ENCODE measurements around the gene INHBA. TPM values are rescaled to one million over a fixed set of nuclear protein-coding genes. Genes with fewer than 3 reads are reported as not detected.

The INHBA gene
- total RNA-seq, 1 donor from 2014 or later = 0.34 TPM

DNA sequence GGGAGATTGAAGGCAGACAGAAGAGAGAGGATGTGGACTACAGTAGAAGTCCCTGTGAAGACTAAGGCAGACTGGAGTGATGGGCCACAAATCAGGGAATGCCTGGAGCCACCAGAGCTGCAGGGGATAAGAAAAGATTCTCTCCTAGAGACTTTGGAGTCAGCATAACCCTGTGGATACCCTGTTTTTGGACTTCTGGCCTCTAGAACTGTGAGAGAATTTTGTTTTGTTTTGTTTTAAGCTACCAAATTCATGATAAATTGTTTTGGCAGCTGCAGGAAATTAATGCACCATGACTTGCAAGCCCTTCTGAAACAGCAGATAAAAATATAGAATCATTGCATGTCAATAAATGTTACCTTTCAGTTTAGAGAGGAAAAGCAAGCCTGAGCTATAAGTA, 41.3 kb downstream of the INHBA start:
- Mint-ChIP-seq H3K9me3 (ENCODE audit: low read depth) (no peaks in the 10 kb centered on the region), H3K27ac (no peak overlapping the region), H3K4me3 (ENCODE audit: low read depth) (no peak overlapping the region), H3K4me1 (ENCODE audit: low read depth) (no peaks in the 10 kb centered on the region), H3K36me3 (ENCODE audit: insufficient read depth) (no peaks in the 10 kb centered on the region), H3K27me3 (no peaks in the 10 kb centered on the region)
- no peak for DNase-seq (ENCODE audit: low spot score, unreplicated experiment)
- TF ChIP-seq CTCF (IDR thresholded peaks at IDR 0.05; ENCODE audit: unreplicated experiment) = no peak

GRCh38 chr7:41659539-41659938, 43.4 kb downstream of the INHBA start:
- no peaks in the 10 kb centered on the region for H3K27me3 Mint-ChIP-seq
- no peaks in the 10 kb centered on the region for H3K9me3 Mint-ChIP-seq (ENCODE audit: low read depth)
- no peak for TF ChIP-seq CTCF (IDR thresholded peaks at IDR 0.05; ENCODE audit: unreplicated experiment)
- no peak for DNase-seq (ENCODE audit: low spot score, unreplicated experiment)
- no peak overlapping the region for H3K4me3 Mint-ChIP-seq (ENCODE audit: low read depth)
- no peaks in the 10 kb centered on the region for H3K36me3 Mint-ChIP-seq (ENCODE audit: insufficient read depth)
- H3K27ac Mint-ChIP-seq = no peak overlapping the region
- no peaks in the 10 kb centered on the region for H3K4me1 Mint-ChIP-seq (ENCODE audit: low read depth)

GRCh38 chr7:41656366-41656765, 46.5 kb downstream of the INHBA start:
- H3K27me3 Mint-ChIP-seq = peaks cover 3% of the 10 kb centered on the region

GRCh38 chr7:41655426-41655825, 47.5 kb downstream of the INHBA start:
- H3K27ac Mint-ChIP-seq = no peak overlapping the region
- H3K4me3 Mint-ChIP-seq (ENCODE audit: low read depth) = no peak overlapping the region
- no peaks in the 10 kb centered on the region for H3K36me3 Mint-ChIP-seq (ENCODE audit: insufficient read depth)
- no peak for DNase-seq (ENCODE audit: low spot score, unreplicated experiment)
- TF ChIP-seq CTCF (IDR thresholded peaks at IDR 0.05; ENCODE audit: unreplicated experiment) = no peak
- H3K9me3 Mint-ChIP-seq (ENCODE audit: low read depth) = no peaks in the 10 kb centered on the region
- peaks cover 3% of the 10 kb centered on the region for H3K27me3 Mint-ChIP-seq
- no peaks in the 10 kb centered on the region for H3K4me1 Mint-ChIP-seq (ENCODE audit: low read depth)

More at GRCh38 chr7:41656366-41656765, 46.5 kb downstream of the INHBA start:
- DNase-seq (ENCODE audit: low spot score, unreplicated experiment) = no peak
- no peak overlapping the region for H3K4me3 Mint-ChIP-seq (ENCODE audit: low read depth)
- TF ChIP-seq CTCF (IDR thresholded peaks at IDR 0.05; ENCODE audit: unreplicated experiment) = no peak
- no peaks in the 10 kb centered on the region for H3K9me3 Mint-ChIP-seq (ENCODE audit: low read depth)
- no peaks in the 10 kb centered on the region for H3K4me1 Mint-ChIP-seq (ENCODE audit: low read depth)
- H3K27ac Mint-ChIP-seq = no peak overlapping the region
- no peaks in the 10 kb centered on the region for H3K36me3 Mint-ChIP-seq (ENCODE audit: insufficient read depth)

- no peak for DNase-seq (ENCODE audit: low spot score, unreplicated experiment)
- H3K27me3 Mint-ChIP-seq = peaks cover 3% of the 10 kb centered on the region
- H3K36me3 Mint-ChIP-seq (ENCODE audit: insufficient read depth) = no peaks in the 10 kb centered on the region
- no peak for TF ChIP-seq CTCF (IDR thresholded peaks at IDR 0.05; ENCODE audit: unreplicated experiment)
- no peaks in the 10 kb centered on the region for H3K4me1 Mint-ChIP-seq (ENCODE audit: low read depth)
- no peak overlapping the region for H3K27ac Mint-ChIP-seq
- H3K4me3 Mint-ChIP-seq (ENCODE audit: low read depth) = no peak overlapping the region
- no peaks in the 10 kb centered on the region for H3K9me3 Mint-ChIP-seq (ENCODE audit: low read depth)
Measured at GRCh38 chr7:41652267-41652666, 50.6 kb downstream of the INHBA start.

Data from progenitor cell of endocrine pancreas (in vitro differentiated cells).